Mesendoderm (in vitro differentiated cells): ENCODE measurements around the gene MTRFR.

Experiments used
- DNase-seq: peaks from one replicate; pipeline ENCODE4 v3.0.0; 2013
- H2AK5ac ChIP-seq: 2 replicates; pipeline ENCODE4 v1.6.1; 2013; ENCODE audit warnings: low read length, inconsistent platforms
- H2BK120ac ChIP-seq: 2 replicates; pipeline ENCODE4 v1.6.1; 2013; ENCODE audit warnings: low read depth, mild to moderate bottlenecking, low read length, moderate library complexity, mixed read lengths
- H2BK15ac ChIP-seq: replicated peaks from 2 replicates; pipeline ENCODE4 v1.6.1; 2013; ENCODE audit warnings: low read depth, mild to moderate bottlenecking, moderate library complexity
- H2BK5ac ChIP-seq: 2 replicates; pipeline ENCODE4 v1.6.1; 2013; ENCODE audit warnings: low read length, inconsistent platforms
- H3K18ac ChIP-seq: 2 replicates; pipeline ENCODE4 v1.6.1; 2013; ENCODE audit warnings: mild to moderate bottlenecking, low read length, mixed read lengths
- H3K23ac ChIP-seq: one replicate; pipeline ENCODE4 v1.6.1; 2013; ENCODE audit warnings: low read length
- H3K27ac ChIP-seq: 2 replicates; pipeline ENCODE4 v1.5.1; 2013; ENCODE audit warnings: low read depth, mild to moderate bottlenecking, inconsistent platforms, low read length, moderate library complexity
- H3K27me3 ChIP-seq: 2 replicates; pipeline ENCODE4 v1.6.1; 2013; ENCODE audit warnings: low read length, control low read depth, mild to moderate bottlenecking, inconsistent platforms; ENCODE audit not compliant: insufficient read depth, poor library complexity
- H3K36me3 ChIP-seq: 2 replicates; pipeline ENCODE4 v1.6.1; 2013; ENCODE audit warnings: low read length, inconsistent platforms; ENCODE audit not compliant: control insufficient read depth, insufficient read depth
- H3K4ac ChIP-seq: one replicate; pipeline ENCODE4 v1.6.1; 2013; ENCODE audit warnings: low read depth, mild to moderate bottlenecking, low read length, moderate library complexity
- H3K4me1 ChIP-seq: 2 replicates; pipeline ENCODE4 v1.6.1; 2013; ENCODE audit warnings: low read depth, low read length, inconsistent platforms; ENCODE audit not compliant: control insufficient read depth
- H3K4me2 ChIP-seq: 2 replicates; pipeline ENCODE4 v1.6.1; 2013; ENCODE audit warnings: low read length
- H3K4me3 ChIP-seq: 2 replicates; pipeline ENCODE4 v1.5.1; 2013; ENCODE audit warnings: mild to moderate bottlenecking, low read length
- H3K56ac ChIP-seq: one replicate; pipeline ENCODE4 v1.6.1; 2013; ENCODE audit warnings: low read length
- H3K79me1 ChIP-seq: 2 replicates; pipeline ENCODE4 v1.6.1; 2013; ENCODE audit warnings: low read length, inconsistent platforms
- H3K79me2 ChIP-seq: 2 replicates; pipeline ENCODE4 v1.6.1; 2013; ENCODE audit warnings: mild to moderate bottlenecking, low read length; ENCODE audit not compliant: control insufficient read depth, insufficient read depth
- H3K9ac ChIP-seq: 2 replicates; pipeline ENCODE4 v1.6.1; 2013; ENCODE audit warnings: low read length, inconsistent platforms
- H4K5ac ChIP-seq: one replicate; pipeline ENCODE4 v1.6.1; 2013; ENCODE audit warnings: low read length
- H4K8ac ChIP-seq: one replicate; pipeline ENCODE4 v1.6.1; 2013; ENCODE audit warnings: low read depth, mild to moderate bottlenecking, control low read depth, low read length, moderate library complexity
- WGBS: extraction: QIAGEN DNeasy Blood & Tissue Kit; methylation state at CpG from one replicate; pipeline ENCODE4 v1.1.7; 2013; ENCODE audit warnings: low lambda C conversion rate, missing lambda C conversion rate; ENCODE audit not compliant: insufficient coverage; ENCODE audit errors: extremely low coverage; 5-methylcytosine and 5-hydroxymethylcytosine counted together

MTRFR gene

GRCh38 chr12:123288751-123289346, 55.6 kb downstream of the MTRFR start:
- Histone ChIP-seq H3K4me1 (no peaks in the 10 kb centered on the region), H2BK5ac (no peak overlapping the region), H4K5ac (no peak overlapping the region), H2BK15ac (no peak overlapping the region), H3K79me1 (no peaks in the 10 kb centered on the region), H3K27ac (no peak overlapping the region), H3K9ac (no peak overlapping the region), H3K23ac (no peak overlapping the region), H3K4ac (no peak overlapping the region), H3K4me3 (no peak overlapping the region), H4K8ac (no peak overlapping the region), H3K27me3 (no peaks in the 10 kb centered on the region), H2BK120ac (no peak overlapping the region), H3K56ac (no peak overlapping the region), H3K4me2 (no peak overlapping the region), H3K36me3 (peaks cover 7% of the 10 kb centered on the region), H3K18ac (no peak overlapping the region), H2AK5ac (no peak overlapping the region), H3K79me2 (no peaks in the 10 kb centered on the region)
- DNase-seq: no peak
- no CpG with 5 or more reads among the region's 20 CpGs for WGBS

GRCh38 chr12:123289911-123290310, 56.7 kb downstream of the MTRFR start:
- Histone ChIP-seq H3K27me3 (no peaks in the 10 kb centered on the region), H3K4me2 (no peak overlapping the region), H3K36me3 (peaks cover 8% of the 10 kb centered on the region)

GRCh38 chr12:123293178-123293760, 60.0 kb downstream of the MTRFR start:
- Histone ChIP-seq H2AK5ac (no peak overlapping the region), H2BK5ac (no peak overlapping the region), H3K27ac (no peak overlapping the region), H4K5ac (no peak overlapping the region), H2BK120ac (no peak overlapping the region), H4K8ac (no peak overlapping the region), H3K4me2 (no peak overlapping the region), H3K9ac (no peak overlapping the region), H3K4me1 (no peaks in the 10 kb centered on the region), H3K4ac (no peak overlapping the region), H3K18ac (no peak overlapping the region), H3K56ac (no peak overlapping the region), H3K27me3 (no peaks in the 10 kb centered on the region), H2BK15ac (no peak overlapping the region), H3K79me2 (no peaks in the 10 kb centered on the region), H3K23ac (no peak overlapping the region), H3K36me3 (peaks cover 15% of the 10 kb centered on the region), H3K4me3 (no peak overlapping the region), H3K79me1 (no peaks in the 10 kb centered on the region)
- DNase-seq: no peak
- no CpG with 5 or more reads among the region's 9 CpGs for WGBS

More at GRCh38 chr12:123289911-123290310, 56.7 kb downstream of the MTRFR start:
- no peak overlapping the region for H2AK5ac ChIP-seq
- H3K23ac ChIP-seq: no peak overlapping the region
- H2BK15ac ChIP-seq: no peak overlapping the region
- H3K4me1 ChIP-seq: no peaks in the 10 kb centered on the region
- no peak overlapping the region for H4K5ac ChIP-seq
- no peak overlapping the region for H3K4ac ChIP-seq
- H2BK120ac ChIP-seq: no peak overlapping the region
- no peak overlapping the region for H3K27ac ChIP-seq
- no peaks in the 10 kb centered on the region for H3K79me2 ChIP-seq
- no CpG with 5 or more reads among the region's 11 CpGs for WGBS
- no peak overlapping the region for H2BK5ac ChIP-seq
- no peak overlapping the region for H4K8ac ChIP-seq
- no peaks in the 10 kb centered on the region for H3K79me1 ChIP-seq
- H3K18ac ChIP-seq: no peak overlapping the region
- H3K56ac ChIP-seq: no peak overlapping the region
- H3K4me3 ChIP-seq: no peak overlapping the region
- DNase-seq: no peak
- no peak overlapping the region for H3K9ac ChIP-seq

- no peak overlapping the region for H2BK5ac ChIP-seq
- H3K79me1 ChIP-seq: no peaks in the 10 kb centered on the region
- H4K8ac ChIP-seq: no peak overlapping the region
- no peak overlapping the region for H3K4ac ChIP-seq
- no peaks in the 10 kb centered on the region for H3K4me1 ChIP-seq
- no peak overlapping the region for H3K9ac ChIP-seq
- no peak overlapping the region for H3K27ac ChIP-seq
- no peak overlapping the region for H3K4me2 ChIP-seq
- H3K79me2 ChIP-seq: no peaks in the 10 kb centered on the region
- H2AK5ac ChIP-seq: no peak overlapping the region
- H2BK15ac ChIP-seq: no peak overlapping the region
- H3K23ac ChIP-seq: no peak overlapping the region
- no peak overlapping the region for H3K4me3 ChIP-seq
- H4K5ac ChIP-seq: no peak overlapping the region
- no CpG with 5 or more reads among the region's 3 CpGs for WGBS
- no peak overlapping the region for H3K56ac ChIP-seq
- DNase-seq: no peak
- no peaks in the 10 kb centered on the region for H3K27me3 ChIP-seq
- H2BK120ac ChIP-seq: no peak overlapping the region
- H3K18ac ChIP-seq: no peak overlapping the region
- H3K36me3 ChIP-seq: peaks cover 11% of the 10 kb centered on the region
Measured at GRCh38 chr12:123305136-123305535, 71.9 kb downstream of the MTRFR start.

GRCh38 chr12:123306200-123306599, 73.0 kb downstream of the MTRFR start:
- no peaks in the 10 kb centered on the region for H3K79me1 ChIP-seq
- no peak overlapping the region for H3K4me2 ChIP-seq
- no peak overlapping the region for H4K5ac ChIP-seq
- H2AK5ac ChIP-seq: no peak overlapping the region
- H3K27me3 ChIP-seq: no peaks in the 10 kb centered on the region
- WGBS: no CpG with 5 or more reads among the region's 3 CpGs
- no peak overlapping the region for H3K56ac ChIP-seq
- no peak overlapping the region for H3K23ac ChIP-seq
- H2BK15ac ChIP-seq: no peak overlapping the region
- H2BK120ac ChIP-seq: no peak overlapping the region
- H3K4ac ChIP-seq: no peak overlapping the region
- H3K4me1 ChIP-seq: no peaks in the 10 kb centered on the region
- H3K27ac ChIP-seq: no peak overlapping the region
- H3K18ac ChIP-seq: no peak overlapping the region
- no peak for DNase-seq
- H3K4me3 ChIP-seq: no peak overlapping the region
- peaks cover 10% of the 10 kb centered on the region for H3K36me3 ChIP-seq
- no peak overlapping the region for H3K9ac ChIP-seq
- H3K79me2 ChIP-seq: no peaks in the 10 kb centered on the region
- H2BK5ac ChIP-seq: no peak overlapping the region
- no peak overlapping the region for H4K8ac ChIP-seq
